A549 (cell line): ENCODE measurements around the gene CPLANE1. TPM values are rescaled to one million over a fixed set of nuclear protein-coding genes. Genes with fewer than 3 reads are reported as not detected.

Experiments
- ATAC-seq, 2 experiments: fragments of 200-7000 bp in 1 of 2; fragments of >200 bp in 1 of 2; cut with Nextera tagmentation in 1 of 2; cut with Tn5 transposase in 1 of 2; 3 replicates each; pipeline versions ENCODE4 v1.8.0 to v1.9.1; 2018 to 2020; ENCODE audit warnings: mild to moderate bottlenecking in 1 of 2, moderate library complexity in 1 of 2
- CTCF ChIA-PET: fragments of 300-600 bp; sonication (Branson Sonifier 250); formaldehyde crosslinking; extraction: SDS; loops from one replicate; lab custom pipeline; 2021; ENCODE audit warnings: antibody characterized with exemption, inconsistent platforms; lab: Yijun Ruan, JAX
- POLR2A ChIA-PET: fragments of 350-600 bp; formaldehyde crosslinking; extraction: SDS; loops from one replicate; lab custom pipeline; 2021; ENCODE audit warnings: antibody characterized with exemption, inconsistent platforms; lab: Yijun Ruan, JAX
- DNase-seq, 2 experiments: peaks; one replicate each; pipeline versions ENCODE4 v3.0.0 to v3.0.0-alpha.2; 2011 to 2016; ENCODE audit warnings: low read depth in 1 of 2, low spot score in 1 of 2
- FAIRE-seq: peaks from 2 replicates; lab custom pipeline; 2011; peaks lifted over from hg19 to GRCh38; lab: Jason Lieb, UNC
- H3K27ac ChIP-seq, 2 experiments: fragments of >200 bp; sonication (Bioruptor Twin); formaldehyde crosslinking; 3 replicates each; pipeline ENCODE4 v1.5.1; 2016 to 2017
- H3K4me1 ChIP-seq: fragments of >200 bp; sonication (Bioruptor Twin); formaldehyde crosslinking; 3 replicates; pipeline ENCODE4 v1.6.1; 2016
- H3K4me2 ChIP-seq: fragments of >200 bp; sonication (Bioruptor Twin); formaldehyde crosslinking; 3 replicates; pipeline ENCODE4 v1.6.1; 2016
- H3K4me3 ChIP-seq: fragments of >200 bp; sonication (Bioruptor Twin); formaldehyde crosslinking; 3 replicates; pipeline ENCODE4 v1.5.1; 2016
- H3K9me3 ChIP-seq: fragments of >200 bp; sonication (Bioruptor Twin); formaldehyde crosslinking; 3 replicates; pipeline ENCODE4 v1.6.1; 2016
- BCL3 ChIP-seq: fragments of >200 bp; sonication (Bioruptor Twin); formaldehyde crosslinking; IDR thresholded peaks from 3 replicates; pipeline ENCODE4 v1.6.1; 2016
- BHLHE40 ChIP-seq: IDR thresholded peaks from 2 replicates; pipeline ENCODE4 v1.6.1; 2012; ENCODE audit warnings: low read depth, low read length, inconsistent platforms
- CBX2 ChIP-seq: fragments of 200-600 bp; sonication (generic); IDR thresholded peaks from 2 replicates; pipeline ENCODE4 v1.6.1; 2016; ENCODE audit warnings: low read depth, mild to moderate bottlenecking, borderline replicate concordance
- CEBPB ChIP-seq, 2 experiments: fragments of >200 bp in 1 of 2; sonication (Bioruptor Twin) in 1 of 2; formaldehyde crosslinking in 1 of 2; IDR thresholded peaks; 2 replicates each; pipeline ENCODE4 v1.6.1; 2012 to 2016
- CHD2 ChIP-seq: fragments of 150-350 bp; IDR thresholded peaks from 2 replicates; pipeline ENCODE4 v1.6.1; 2014; ENCODE audit warnings: low read length; ENCODE audit not compliant: partially characterized antibody
- CHD4 ChIP-seq: fragments of 200-600 bp; sonication (generic); IDR thresholded peaks from 2 replicates; pipeline ENCODE4 v1.6.1; 2016; ENCODE audit warnings: antibody characterized with exemption, mild to moderate bottlenecking, borderline replicate concordance
- EHMT2 ChIP-seq: fragments of 200-600 bp; sonication (generic); IDR thresholded peaks from 2 replicates; pipeline ENCODE4 v1.6.1; 2016; ENCODE audit warnings: antibody characterized with exemption, low read depth, mild to moderate bottlenecking, moderate library complexity
- ELK1 ChIP-seq: fragments of 150-350 bp; IDR thresholded peaks from 2 replicates; pipeline ENCODE4 v1.6.1; 2014; ENCODE audit warnings: low read depth, mild to moderate bottlenecking, low read length
- EP300 ChIP-seq, 2 experiments: fragments of >200 bp; sonication (Bioruptor Twin); formaldehyde crosslinking; IDR thresholded peaks; 2 replicates in 1 of 2; 3 replicates in 1 of 2; pipeline ENCODE4 v1.6.1; 2016 to 2017
- ESRRA ChIP-seq: fragments of 150-350 bp; IDR thresholded peaks from 2 replicates; pipeline ENCODE4 v1.6.1; 2014; ENCODE audit warnings: mild to moderate bottlenecking, low read length, borderline replicate concordance
- FOSL2 ChIP-seq, 2 experiments: fragments of 450-650 bp in 1 of 2; fragments of >200 bp in 1 of 2; sonication (Bioruptor Twin) in 1 of 2; formaldehyde crosslinking; IDR thresholded peaks; 2 replicates each; pipeline versions ENCODE4 v1.5.0 to v1.6.1; 2016 to 2020; ENCODE audit warnings: mild to moderate bottlenecking in 1 of 2, moderate library complexity in 1 of 2
- GATA3 ChIP-seq: IDR thresholded peaks from 2 replicates; pipeline ENCODE4 v1.6.1; 2012; ENCODE audit warnings: borderline replicate concordance
- HDAC2 ChIP-seq: fragments of 200-600 bp; sonication (generic); IDR thresholded peaks from 2 replicates; pipeline ENCODE4 v1.6.1; 2016
- HMGXB4 ChIP-seq: fragments of 250-450 bp; sonication (Bioruptor Pico); IDR thresholded peaks from 2 replicates; pipeline ENCODE4 v1.5.0; 2021; ENCODE audit warnings: mild to moderate bottlenecking, moderate library complexity, borderline replicate concordance
- HOXB13 ChIP-seq: fragments of 250-450 bp; sonication (Bioruptor Pico); IDR thresholded peaks from 2 replicates; pipeline ENCODE4 v1.5.0; 2020; ENCODE audit warnings: low read depth, mild to moderate bottlenecking, moderate library complexity
- JUN ChIP-seq, 2 experiments: fragments of >200 bp; sonication (Bioruptor Twin); formaldehyde crosslinking; IDR thresholded peaks; 2 replicates in 1 of 2; 3 replicates in 1 of 2; pipeline ENCODE4 v1.6.1; 2016 to 2017
- JUNB ChIP-seq: fragments of >200 bp; sonication (Bioruptor Twin); formaldehyde crosslinking; IDR thresholded peaks from 2 replicates; pipeline ENCODE4 v1.6.1; 2016
- KDM1A ChIP-seq: fragments of 200-600 bp; sonication (generic); IDR thresholded peaks from 2 replicates; pipeline ENCODE4 v1.6.1; 2016; ENCODE audit warnings: low read depth, mild to moderate bottlenecking
- KDM5A ChIP-seq: fragments of 200-600 bp; sonication (generic); IDR thresholded peaks from 2 replicates; pipeline ENCODE4 v1.6.1; 2016; ENCODE audit warnings: antibody characterized with exemption, mild to moderate bottlenecking
- MAFK ChIP-seq: fragments of 450-650 bp; IDR thresholded peaks from 2 replicates; pipeline ENCODE4 v1.6.1; 2014; ENCODE audit not compliant: partially characterized antibody
- MAX ChIP-seq: IDR thresholded peaks from 2 replicates; pipeline ENCODE4 v1.6.1; 2012
- MYC ChIP-seq: IDR thresholded peaks from 2 replicates; pipeline ENCODE4 v1.6.1; 2012; ENCODE audit warnings: mild to moderate bottlenecking, inconsistent platforms, low read length, improper control_type of control experiment, borderline replicate concordance
- NFE2L2 ChIP-seq: fragments of 150-350 bp; conservative IDR thresholded peaks from 2 replicates; pipeline ENCODE4 v1.6.1; 2014; ENCODE audit warnings: low read length
- NR3C1 ChIP-seq: fragments of >200 bp; sonication (Bioruptor Twin); formaldehyde crosslinking; IDR thresholded peaks from 3 replicates; pipeline ENCODE4 v1.6.1; 2017
- PBX3 ChIP-seq: IDR thresholded peaks from 2 replicates; pipeline ENCODE4 v1.6.1; 2012
- POLR2A ChIP-seq: IDR thresholded peaks from 2 replicates; pipeline ENCODE4 v1.6.1; 2012; ENCODE audit warnings: mild to moderate bottlenecking, low read length
- RAD21 ChIP-seq, 2 experiments: fragments of >200 bp in 1 of 2; sonication (Bioruptor Twin) in 1 of 2; formaldehyde crosslinking in 1 of 2; IDR thresholded peaks in 1 of 2; conservative IDR thresholded peaks in 1 of 2; 2 replicates in 1 of 2; 3 replicates in 1 of 2; pipeline ENCODE4 v1.6.1; 2012 to 2018; ENCODE audit warnings: inconsistent platforms in 1 of 2
- SMC3 ChIP-seq: fragments of >200 bp; sonication (Bioruptor Twin); formaldehyde crosslinking; IDR thresholded peaks from 3 replicates; pipeline ENCODE4 v1.6.1; 2018; ENCODE audit warnings: inconsistent platforms
- SREBF2 ChIP-seq: fragments of 450-650 bp; IDR thresholded peaks from 2 replicates; pipeline ENCODE4 v1.6.1; 2014; ENCODE audit warnings: mild to moderate bottlenecking, moderate library complexity
- ZFP36 ChIP-seq: fragments of 450-650 bp; IDR thresholded peaks from 2 replicates; pipeline ENCODE4 v1.6.1; 2014; ENCODE audit warnings: borderline replicate concordance; ENCODE audit not compliant: partially characterized antibody
- ZSCAN20 ChIP-seq: fragments of 250-450 bp; sonication (Bioruptor Pico); IDR thresholded peaks from 2 replicates; pipeline ENCODE4 v1.8.0; 2022; ENCODE audit warnings: mild to moderate bottlenecking, moderate library complexity
- WGBS: methylation state at CpG from one replicate; pipeline ENCODE4 v1.1.6; 2017; ENCODE audit errors: missing lambda C conversion rate; 5-methylcytosine and 5-hydroxymethylcytosine counted together
- polyA plus RNA-seq, 4 experiments: library from polyadenylated mRNA; depleted of rRNA in 3 of 4; stranded (reverse); fragments of >200 nt; fragmentation: RNase III in 1 of 4; extraction: RNeasy Plus Mini Kit Qiagen cat#74134 plus additional on column Dnase treatment in 1 of 4; gene quantifications; 2 replicates in 3 of 4; 3 replicates in 1 of 4; pipeline ENCODE4 v1.2.3, GENCODE V29; 2011 to 2017

The CPLANE1 gene
- polyA plus RNA-seq, 2 of the 4 experiments (the other 2 are of a cell fraction), result 5.5 to 15.7 TPM

GRCh38 chr5:37187465-37187977 lies 61.7 kb downstream of the CPLANE1 start:
- ATAC-seq, result no peak
- Histone ChIP-seq H3K4me3 (no peak overlapping the region), H3K9me3 (no peaks in the 10 kb centered on the region), H3K27ac (no peak overlapping the region), H3K4me2 (no peak overlapping the region)
- POLR2A ChIA-PET, result no interaction called here
- peak; percentile 65 for FAIRE-seq
- no peak for DNase-seq
- CTCF ChIA-PET, result no interaction called here
- no peak for TF ChIP-seq ELK1
- no peak for TF ChIP-seq EHMT2
- no peak for TF ChIP-seq CEBPB (IDR thresholded peaks at IDR 0.05)
- no peak for TF ChIP-seq GATA3
- TF ChIP-seq SMC3, result no peak
- TF ChIP-seq MAX, result no peak
- no peak for TF ChIP-seq CHD2
- TF ChIP-seq ZFP36, result no peak
- no peak for TF ChIP-seq NR3C1
- no peak for TF ChIP-seq POLR2A
- TF ChIP-seq HDAC2, result no peak
- no peak for TF ChIP-seq CBX2
- TF ChIP-seq KDM1A, result no peak
- no peak for TF ChIP-seq ESRRA
- no peak for TF ChIP-seq HOXB13
- TF ChIP-seq SREBF2, result no peak
- TF ChIP-seq BHLHE40, result no peak
- TF ChIP-seq RAD21 (conservative IDR thresholded peaks at IDR 0.05 in 1 of 2, IDR thresholded peaks at IDR 0.05 in 1 of 2), result no peak
- TF ChIP-seq MYC, result no peak
- TF ChIP-seq BCL3, result no peak
- TF ChIP-seq, all 56 proteins: peak for 0
- no peaks in the 10 kb centered on the region for H3K4me1 ChIP-seq
- 81% methylated on average over 3 of the region's 3 CpGs for WGBS

GRCh38 chr5:37184748-37185364 lies 64.3 kb downstream of the CPLANE1 start:
- ChIA-PET CTCF (interaction anchor here (0.6 to 1.4 kb wide), 2 partner anchors 11 to 12 kb away, joined by 3 read pairs; no protein-coding TSS in a partner anchor), POLR2A (no interaction called here)
- TF ChIP-seq JUNB, result no peak
- TF ChIP-seq MAFK, result peak; percentile 7
- FAIRE-seq (no peak), ATAC-seq (no peak), DNase-seq (no peak)
- Histone ChIP-seq H3K4me3 (no peak overlapping the region), H3K4me1 (no peaks in the 10 kb centered on the region), H3K27ac (no peak overlapping the region), H3K4me2 (no peak overlapping the region), H3K9me3 (no peaks in the 10 kb centered on the region)
- WGBS, result 77% methylated on average over 4 of the region's 4 CpGs

GRCh38 chr5:37182667-37183066 lies 66.5 kb downstream of the CPLANE1 start:
- ChIA-PET POLR2A (no interaction called here), CTCF (no interaction called here)
- no peak for FAIRE-seq
- Histone ChIP-seq H3K4me1 (no peaks in the 10 kb centered on the region), H3K4me2 (no peak overlapping the region), H3K27ac (no peak overlapping the region), H3K4me3 (no peak overlapping the region), H3K9me3 (no peaks in the 10 kb centered on the region)
- ATAC-seq, result no peak
- WGBS, result 29% methylated on average over 1 of the region's 1 CpG
- TF ChIP-seq EP300 (IDR thresholded peaks at IDR 0.05) (no peak), HDAC2 (no peak), BHLHE40 (no peak), PBX3 (no peak), NFE2L2 (no peak), MAFK (no peak), HOXB13 (no peak), CHD4 (no peak), RAD21 (conservative IDR thresholded peaks at IDR 0.05 in 1 of 2, IDR thresholded peaks at IDR 0.05 in 1 of 2) (no peak), SMC3 (no peak), ZSCAN20 (CRISPR knock-in tag) (no peak), FOSL2 (IDR thresholded peaks at IDR 0.05) (no peak), FOSL2 (CRISPR knock-in tag; IDR thresholded peaks at IDR 0.05) (no peak), KDM5A (no peak), KDM1A (no peak), JUN (IDR thresholded peaks at IDR 0.05) (no peak), NR3C1 (no peak), HMGXB4 (CRISPR knock-in tag) (no peak)
- DNase-seq, result no peak
